AG04450 (cell line): ENCODE results near the gene IDI2. TPM values are rescaled to one million over a fixed set of nuclear protein-coding genes. Genes with fewer than 3 reads are reported as not detected.
"Not testable (repeated sequence)": the region's sequence is repeated elsewhere in the genome, so short reads cannot be mapped to it uniquely, and the experiment has no call there.

Experiments used
- CTCF ChIA-PET: fragments of 300-600, 350-600 bp; formaldehyde crosslinking; extraction: SDS; loops from one replicate; lab custom pipeline; 2022; ENCODE audit warnings: antibody characterized with exemption, inconsistent platforms; lab: Charles Lee
- POLR2A ChIA-PET: fragments of 350-600 bp; formaldehyde crosslinking; extraction: SDS; loops from one replicate; lab custom pipeline; 2021; ENCODE audit warnings: antibody characterized with exemption, inconsistent platforms; lab: Yijun Ruan, JAX
- DNase-seq: peaks from one replicate; pipeline ENCODE4 v3.0.0-alpha.2; 2011; ENCODE audit warnings: low read depth, low spot score
- H3K27ac ChIP-seq: one replicate; pipeline ENCODE4 v1.5.1; 2012; ENCODE audit warnings: low read depth, low read length, control low read depth
- H3K27me3 ChIP-seq: one replicate; pipeline ENCODE4 v1.6.0; 2012; ENCODE audit warnings: low read length; ENCODE audit not compliant: control insufficient read depth, insufficient read depth
- H3K4me3 ChIP-seq: 2 replicates; pipeline ENCODE4 v1.5.1; 2011; ENCODE audit warnings: mild to moderate bottlenecking, low read depth, low read length, control low read depth
- H3K9me3 ChIP-seq: 2 replicates; pipeline ENCODE4 v1.5.1; 2012; ENCODE audit warnings: low read length; ENCODE audit not compliant: control insufficient read depth, insufficient read depth
- CTCF ChIP-seq: IDR thresholded peaks from 2 replicates; pipeline ENCODE4 v1.5.1; 2011; ENCODE audit warnings: low read depth, low read length, control low read depth, inconsistent platforms
- polyA plus RNA-seq: library from polyadenylated mRNA; depleted of rRNA; stranded (reverse); fragments of >200 nt; gene quantifications from 2 replicates; pipeline ENCODE4 v1.2.3, GENCODE V29; 2011

Gene IDI2
- polyA plus RNA-seq, 1 experiment: not detected

- no peak overlapping the region for H3K27ac ChIP-seq
- no peak for TF ChIP-seq CTCF
- CTCF ChIA-PET: no interaction called here
- no peaks in the 10 kb centered on the region for H3K9me3 ChIP-seq
- POLR2A ChIA-PET: interaction anchor here (0.7 kb wide), 1 partner anchor 451 kb away, joined by 3 read pairs; no protein-coding TSS in a partner anchor
- no peaks in the 10 kb centered on the region for H3K27me3 ChIP-seq
- H3K4me3 ChIP-seq: no peak overlapping the region
- no peak for DNase-seq
Observed at GRCh38 chr10:1068380-1069361, 43.0 kb upstream of the IDI2 start.

GRCh38 chr10:1066734-1067133 lies 41.1 kb upstream of the IDI2 start:
- POLR2A ChIA-PET, H3K4me3 ChIP-seq, CTCF ChIA-PET, H3K9me3 ChIP-seq, DNase-seq, H3K27me3 ChIP-seq, H3K27ac ChIP-seq: not testable (repeated sequence)

GRCh38 chr10:1064964-1065247 lies 39.2 kb upstream of the IDI2 start:
- Histone ChIP-seq H3K4me3 (no peak overlapping the region), H3K27me3 (no peaks in the 10 kb centered on the region), H3K27ac (no peak overlapping the region), H3K9me3 (no peaks in the 10 kb centered on the region)
- CTCF ChIA-PET: interaction anchor here (1.1 kb wide), 1 partner anchor 8 kb away, joined by 3 read pairs; no protein-coding TSS in a partner anchor
- POLR2A ChIA-PET: no interaction called here
- TF ChIP-seq CTCF: no peak
- no peak for DNase-seq

GRCh38 chr10:1063232-1063865 lies 37.7 kb upstream of the IDI2 start:
- POLR2A ChIA-PET: interaction anchor here (1.4 kb wide), 1 partner anchor 14 kb away, joined by 6 read pairs; the partner anchor contains the start of gene IDI1
- no peaks in the 10 kb centered on the region for H3K9me3 ChIP-seq
- CTCF ChIA-PET: no interaction called here

More at GRCh38 chr10:1063232-1063865, 37.7 kb upstream of the IDI2 start:
- Histone ChIP-seq H3K4me3 (no peak overlapping the region), H3K27me3 (no peaks in the 10 kb centered on the region), H3K27ac (no peak overlapping the region)
- no peak for TF ChIP-seq CTCF
- DNase-seq: no peak
